Spleen (tissue), 7 donors: ENCODE measurements around the gene HIVEP3.

Experiments
- POLR2A ChIP-seq, 3 donors: fragments of 450-650 bp; IDR thresholded peaks; one replicate each; pipeline ENCODE4 v1.5.1; 2017; ENCODE audit warnings: antibody characterized with exemption in 3 of 3, mild to moderate bottlenecking in 1 of 3
- TF ChIP-seq, protein P1 (sequence below), 11 experiments: fragments of 200-600 bp in 7 of 11; fragments of 450-650 bp in 4 of 11; sonication (generic) in 4 of 11; IDR thresholded peaks in 8 of 11; conservative IDR thresholded peaks in 3 of 11; 1 replicate in 7 of 11; 2 replicates in 4 of 11; pipeline versions ENCODE4 v1.4.0 to v1.8.0; 2016 to 2021; ENCODE audit warnings: antibody characterized with exemption in 11 of 11, inconsistent platforms in 4 of 11, mild to moderate bottlenecking in 1 of 11
- donor health status: DM: no; HTN: no; CAD: no; lungs with moderate emphysema.
- donor health status: DM: no; HTN: no; CAD: no.
- donor health status: DM: no; HTN: no; CAD: no.

DNA sequence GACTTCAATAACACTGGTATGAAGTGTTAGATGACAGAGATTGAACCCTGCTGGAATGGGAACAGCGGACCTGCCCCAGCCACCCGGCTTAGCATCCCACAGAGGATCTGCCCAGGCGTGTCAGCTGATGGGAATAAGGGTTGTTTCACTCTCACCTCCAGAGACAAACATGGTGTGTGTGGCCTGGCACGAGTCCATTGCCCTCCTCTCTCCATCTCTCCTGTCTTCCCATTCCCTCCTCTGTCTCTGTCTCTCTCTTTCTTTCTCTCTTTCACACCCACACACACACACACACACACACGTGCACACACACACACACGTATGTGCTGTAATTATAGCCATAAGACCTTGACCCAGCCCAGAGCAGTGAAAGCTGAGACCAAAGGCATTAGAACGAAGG, 200.2 kb downstream of the HIVEP3 start:
- no peak for TF ChIP-seq POLR2A (IDR thresholded peaks at IDR 0.05)
- TF ChIP-seq, protein P1, sequence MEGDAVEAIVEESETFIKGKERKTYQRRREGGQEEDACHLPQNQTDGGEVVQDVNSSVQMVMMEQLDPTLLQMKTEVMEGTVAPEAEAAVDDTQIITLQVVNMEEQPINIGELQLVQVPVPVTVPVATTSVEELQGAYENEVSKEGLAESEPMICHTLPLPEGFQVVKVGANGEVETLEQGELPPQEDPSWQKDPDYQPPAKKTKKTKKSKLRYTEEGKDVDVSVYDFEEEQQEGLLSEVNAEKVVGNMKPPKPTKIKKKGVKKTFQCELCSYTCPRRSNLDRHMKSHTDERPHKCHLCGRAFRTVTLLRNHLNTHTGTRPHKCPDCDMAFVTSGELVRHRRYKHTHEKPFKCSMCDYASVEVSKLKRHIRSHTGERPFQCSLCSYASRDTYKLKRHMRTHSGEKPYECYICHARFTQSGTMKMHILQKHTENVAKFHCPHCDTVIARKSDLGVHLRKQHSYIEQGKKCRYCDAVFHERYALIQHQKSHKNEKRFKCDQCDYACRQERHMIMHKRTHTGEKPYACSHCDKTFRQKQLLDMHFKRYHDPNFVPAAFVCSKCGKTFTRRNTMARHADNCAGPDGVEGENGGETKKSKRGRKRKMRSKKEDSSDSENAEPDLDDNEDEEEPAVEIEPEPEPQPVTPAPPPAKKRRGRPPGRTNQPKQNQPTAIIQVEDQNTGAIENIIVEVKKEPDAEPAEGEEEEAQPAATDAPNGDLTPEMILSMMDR (IDR thresholded peaks at IDR 0.05 in 8 of 11, conservative IDR thresholded peaks at IDR 0.05 in 3 of 11), result no peak
